SK-N-SH treated with all-trans-retinoic acid at 6 μM for 48 hours (cell line): ENCODE data around the gene GJA1.

Source experiments
- ARNTL ChIP-seq: fragments of 450-650 bp; formaldehyde crosslinking; IDR thresholded peaks from 2 replicates; pipeline ENCODE4 v1.5.0; 2020; ENCODE audit warnings: low read depth, mild to moderate bottlenecking, moderate library complexity, borderline replicate concordance
- CREB5 ChIP-seq: fragments of 250-450 bp; sonication (Bioruptor Pico); IDR thresholded peaks from 2 replicates; pipeline ENCODE4 v1.5.1; 2020; ENCODE audit warnings: low read depth, mild to moderate bottlenecking, moderate library complexity
- PPARA ChIP-seq: fragments of 250-450 bp; sonication (Bioruptor Pico); IDR thresholded peaks from 2 replicates; pipeline ENCODE4 v1.5.0; 2020; ENCODE audit warnings: mild to moderate bottlenecking, borderline replicate concordance
- TCF4 ChIP-seq: fragments of 250-450 bp; sonication (Bioruptor Pico); IDR thresholded peaks from 2 replicates; pipeline ENCODE4 v1.8.0; 2021; ENCODE audit warnings: mild to moderate bottlenecking, moderate library complexity, borderline replicate concordance
- ZFP30 ChIP-seq: fragments of 450-650 bp; formaldehyde crosslinking; IDR thresholded peaks from 2 replicates; pipeline ENCODE4 v1.5.0; 2022; ENCODE audit warnings: mild to moderate bottlenecking, moderate library complexity
- ZNF8 ChIP-seq: fragments of 450-650 bp; formaldehyde crosslinking; IDR thresholded peaks from 2 replicates; pipeline ENCODE4 v1.5.0; 2020; ENCODE audit warnings: mild to moderate bottlenecking, moderate library complexity
- TF ChIP-seq, protein P1 (sequence below): fragments of 250-450 bp; sonication (Bioruptor Pico); IDR thresholded peaks from 2 replicates; pipeline ENCODE4 v1.8.0; 2021; ENCODE audit warnings: low read depth, mild to moderate bottlenecking, moderate library complexity, borderline replicate concordance

GRCh38 chr6:121435444-121436069 lies at the start of gene GJA1:
- TF ChIP-seq ZNF8 (CRISPR knock-in tag): no peak
- TF ChIP-seq CREB5 (CRISPR knock-in tag): no peak
- TF ChIP-seq PPARA: no peak
- TF ChIP-seq ZFP30 (CRISPR knock-in tag): no peak
- no peak for TF ChIP-seq TCF4
- TF ChIP-seq ARNTL (CRISPR knock-in tag): no peak
- TF ChIP-seq, protein P1, sequence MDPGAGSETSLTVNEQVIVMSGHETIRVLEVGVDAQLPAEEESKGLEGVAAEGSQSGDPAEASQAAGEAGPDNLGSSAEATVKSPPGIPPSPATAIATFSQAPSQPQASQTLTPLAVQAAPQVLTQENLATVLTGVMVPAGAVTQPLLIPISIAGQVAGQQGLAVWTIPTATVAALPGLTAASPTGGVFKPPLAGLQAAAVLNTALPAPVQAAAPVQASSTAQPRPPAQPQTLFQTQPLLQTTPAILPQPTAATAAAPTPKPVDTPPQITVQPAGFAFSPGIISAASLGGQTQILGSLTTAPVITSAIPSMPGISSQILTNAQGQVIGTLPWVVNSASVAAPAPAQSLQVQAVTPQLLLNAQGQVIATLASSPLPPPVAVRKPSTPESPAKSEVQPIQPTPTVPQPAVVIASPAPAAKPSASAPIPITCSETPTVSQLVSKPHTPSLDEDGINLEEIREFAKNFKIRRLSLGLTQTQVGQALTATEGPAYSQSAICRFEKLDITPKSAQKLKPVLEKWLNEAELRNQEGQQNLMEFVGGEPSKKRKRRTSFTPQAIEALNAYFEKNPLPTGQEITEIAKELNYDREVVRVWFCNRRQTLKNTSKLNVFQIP (CRISPR knock-in tag): no peak
